Colonic mucosa (tissue), 4 donors: Measurements from ENCODE around the gene SALL1. TPM values are rescaled to one million over a fixed set of nuclear protein-coding genes. Genes with fewer than 3 reads are reported as not detected.

Experiments used
- DNase-seq: peaks from one replicate; pipeline ENCODE4 v3.0.0-alpha.2; 2020
- H3K27ac ChIP-seq: fragments of 200-600 bp; one replicate; pipeline ENCODE4 v1.8.0; 2021
- H3K27me3 ChIP-seq: fragments of 200-600 bp; one replicate; pipeline ENCODE4 v1.8.0; 2021
- H3K36me3 ChIP-seq: fragments of 200-600 bp; one replicate; pipeline ENCODE4 v1.8.0; 2021
- H3K4me1 ChIP-seq: fragments of 200-600 bp; one replicate; pipeline ENCODE4 v1.8.0; 2021; ENCODE audit warnings: mild to moderate bottlenecking
- H3K4me3 ChIP-seq: fragments of 200-600 bp; one replicate; pipeline ENCODE4 v1.8.0; 2021
- H3K9ac ChIP-seq, 2 donors: one replicate each; pipeline ENCODE4 v1.7.0; 2013; ENCODE audit warnings: control low read depth in 2 of 2, low read depth in 2 of 2, low read length in 2 of 2
- H3K9me3 ChIP-seq: fragments of 200-600 bp; one replicate; pipeline ENCODE4 v1.8.0; 2021
- CTCF ChIP-seq: fragments of 200-600 bp; IDR thresholded peaks from one replicate; pipeline ENCODE4 v1.8.0; 2022; ENCODE audit warnings: antibody characterized with exemption, mild to moderate bottlenecking
- intact Hi-C: fragments of 100-400 bp; cut with DNase I; formaldehyde crosslinking; loops from one replicate; pipeline ENCODE4 v1.14.1; 2022
- total RNA-seq, 2 donors: library from RNA; stranded (reverse); fragmentation: NEBNext Ultra II Directional in 1 of 2; extraction: Animal tissue kit (Norgen Biotek cat#: 25700) in 1 of 2; gene quantifications; one replicate each; pipeline ENCODE4 v1.2.1, GENCODE V29; 2021
- donor health status: healthy.
- donor health status: DM: no; HTN: no; CAD: no.
- donor health status: DM: no; HTN: no; CAD: no.

The SALL1 gene
- total RNA-seq, 2 donors from 2014 or later = 1.7 to 4.1 TPM

DNA sequence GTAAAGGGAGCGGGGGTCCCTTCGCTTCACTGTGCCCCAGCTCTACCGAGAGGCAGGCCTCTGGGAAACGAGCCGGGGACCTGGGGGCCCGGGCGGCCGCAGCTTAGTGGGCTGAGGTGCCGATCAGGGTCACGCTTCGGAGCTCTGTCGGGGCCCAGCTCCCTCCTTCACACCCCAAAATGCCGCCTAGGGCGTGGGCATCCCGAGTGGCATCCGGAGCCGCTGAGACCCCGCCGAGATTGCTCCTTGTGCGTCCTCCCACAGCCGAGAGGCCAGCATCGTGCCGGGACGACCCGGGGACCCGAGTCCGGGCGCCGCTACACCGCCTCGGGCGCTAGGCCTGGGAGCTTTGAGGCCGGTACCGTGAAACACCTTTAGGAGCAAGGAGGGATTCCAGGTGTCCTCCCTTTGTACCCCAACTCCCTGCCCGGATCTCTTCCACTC lies 1.3 kb downstream of the SALL1 start:
- peak overlapping the region; percentile 57 for H3K27ac ChIP-seq
- H3K4me3 ChIP-seq = peak overlapping the region; percentile 17
- TF ChIP-seq CTCF = no peak
- intact Hi-C loops = no loop called here
- H3K27me3 ChIP-seq = peaks cover 48% of the 10 kb centered on the region
- H3K36me3 ChIP-seq = no peaks in the 10 kb centered on the region
- H3K4me1 ChIP-seq = no peaks in the 10 kb centered on the region
- H3K9ac ChIP-seq = peak overlapping the region in 1 of 2 donors; percentile 64
- no peaks in the 10 kb centered on the region for H3K9me3 ChIP-seq
- DNase-seq = no peak

- Histone ChIP-seq H3K9me3 (no peaks in the 10 kb centered on the region), H3K27me3 (peaks cover 47% of the 10 kb centered on the region), H3K27ac (peak overlapping the region; percentile 57), H3K36me3 (no peaks in the 10 kb centered on the region), H3K4me1 (no peaks in the 10 kb centered on the region), H3K4me3 (peak overlapping the region; percentile 17), H3K9ac (peak overlapping the region in 1 of 2 donors; percentile 26)
- TF ChIP-seq CTCF = no peak
- intact Hi-C loops = no loop called here
- DNase-seq = no peak
Measured at GRCh38 chr16:51149251-51149661, 1.8 kb downstream of the SALL1 start.

DNA sequence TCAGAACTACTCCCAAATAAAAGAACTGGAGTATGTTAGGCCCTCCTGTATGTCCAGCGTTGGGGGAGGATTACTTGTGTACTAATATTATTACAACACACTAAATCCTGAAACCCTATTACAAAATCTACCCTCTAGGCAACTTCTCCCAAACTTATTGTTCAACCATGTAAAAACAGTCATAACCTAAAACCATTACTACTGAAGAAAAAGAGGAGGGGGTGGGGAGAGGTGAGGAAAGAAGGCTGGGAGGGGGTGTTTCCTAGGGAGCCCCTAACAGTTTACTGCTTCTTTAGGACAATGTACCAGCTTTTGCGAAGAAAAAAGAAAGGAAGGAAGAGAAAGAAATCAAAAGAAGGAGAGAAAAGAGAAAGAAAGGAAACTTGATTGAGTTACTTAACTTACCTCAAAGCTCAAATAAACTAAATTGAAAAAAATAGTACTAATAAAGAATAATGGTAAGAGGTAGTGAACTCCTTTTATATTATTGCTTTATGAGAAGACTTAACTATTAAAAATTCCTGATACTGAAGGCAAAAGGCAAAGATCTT lies 2.3 kb downstream of the SALL1 start:
- H3K9ac ChIP-seq = peak overlapping the region in 1 of 2 donors; percentile 26
- H3K27me3 ChIP-seq = peaks cover 45% of the 10 kb centered on the region
- no peaks in the 10 kb centered on the region for H3K9me3 ChIP-seq
- no peak for DNase-seq
- no peaks in the 10 kb centered on the region for H3K36me3 ChIP-seq
- H3K4me1 ChIP-seq = no peaks in the 10 kb centered on the region
- no peak overlapping the region for H3K4me3 ChIP-seq
- no peak overlapping the region for H3K27ac ChIP-seq
- no peak for TF ChIP-seq CTCF
- intact Hi-C loops = no loop called here

- no peak overlapping the region for H3K27ac ChIP-seq
- no peaks in the 10 kb centered on the region for H3K36me3 ChIP-seq
- no peak for TF ChIP-seq CTCF
- no peak for DNase-seq
- H3K4me1 ChIP-seq = no peaks in the 10 kb centered on the region
- H3K4me3 ChIP-seq = no peak overlapping the region
- H3K27me3 ChIP-seq = peaks cover 38% of the 10 kb centered on the region
- intact Hi-C loops = no loop called here
- H3K9ac ChIP-seq = no peak overlapping the region
- H3K9me3 ChIP-seq = no peaks in the 10 kb centered on the region
Measured at GRCh38 chr16:51147776-51148677, 3.0 kb downstream of the SALL1 start.

GRCh38 chr16:51146256-51146924 lies 4.7 kb downstream of the SALL1 start:
- intact Hi-C loops = no loop called here
- no peak for TF ChIP-seq CTCF
- Histone ChIP-seq H3K36me3 (no peaks in the 10 kb centered on the region), H3K27me3 (peaks cover 22% of the 10 kb centered on the region), H3K4me1 (no peaks in the 10 kb centered on the region), H3K4me3 (no peak overlapping the region), H3K9ac (no peak overlapping the region), H3K27ac (no peak overlapping the region), H3K9me3 (no peaks in the 10 kb centered on the region)
- no peak for DNase-seq
